Left lung (tissue), 10 donors: ENCODE measurements around the gene TLR8. TPM values are rescaled to one million over a fixed set of nuclear protein-coding genes. Genes with fewer than 3 reads are reported as not detected.

ENCODE experiments used
- ATAC-seq: fragments of 200-7000 bp; cut with Tn5 transposase; one replicate; pipeline ENCODE4 v1.9.1; 2020; ENCODE audit warnings: moderate library complexity
- DNase-seq, 4 donors: peaks; one replicate each; pipeline ENCODE4 v3.0.0-alpha.2; 2013 to 2020
- H3K27ac ChIP-seq, 2 donors: fragments of 200-600 bp; sonication (generic) in 1 of 2; one replicate each; pipeline versions ENCODE4 v1.5.0 to v1.8.0; 2020 to 2021
- H3K27me3 ChIP-seq, 2 donors: fragments of 200-600 bp; sonication (generic) in 1 of 2; one replicate each; pipeline versions ENCODE4 v1.5.0 to v1.8.0; 2020 to 2021
- H3K36me3 ChIP-seq, 2 donors: fragments of 200-600 bp; sonication (generic) in 1 of 2; one replicate each; pipeline versions ENCODE4 v1.5.0 to v1.8.0; 2020 to 2021
- H3K4me1 ChIP-seq, 2 donors: fragments of 200-600 bp; one replicate each; pipeline ENCODE4 v1.8.0; 2021
- H3K4me3 ChIP-seq, 2 donors: fragments of 200-600 bp; sonication (generic) in 1 of 2; one replicate each; pipeline versions ENCODE4 v1.5.0 to v1.8.0; 2020 to 2021; ENCODE audit warnings: mild to moderate bottlenecking in 1 of 2
- H3K9me3 ChIP-seq, 2 donors: fragments of 200-600 bp; sonication (generic) in 1 of 2; one replicate each; pipeline versions ENCODE4 v1.5.0 to v1.8.0; 2020 to 2021
- CTCF ChIP-seq, 2 donors: fragments of 200-600 bp; sonication (generic) in 1 of 2; IDR thresholded peaks; one replicate each; pipeline versions ENCODE4 v1.5.0 to v1.8.0; 2021; ENCODE audit warnings: antibody characterized with exemption in 2 of 2
- intact Hi-C, 2 donors: fragments of 100-400 bp; cut with DNase I; formaldehyde crosslinking; loops; one replicate each; pipeline versions ENCODE4 v1.11.2 to v1.14.2; 2022
- polyA plus RNA-seq, 6 donors: library from polyadenylated mRNA; unstranded; fragments of 120-200 nt; gene quantifications; one replicate each; pipeline ENCODE4 v1.2.1, GENCODE V29; 2013; ENCODE audit not compliant: insufficient read length in 6 of 6
- total RNA-seq, 2 donors: library from RNA; stranded (reverse); fragmentation: NEBNext Ultra II Directional; extraction: Animal tissue kit (Norgen Biotek cat#: 25700); gene quantifications; one replicate each; pipeline ENCODE4 v1.2.1, GENCODE V29; 2021
- donor health status: DM: no; HTN: yes; CAD: no.
- donor health status: DM: no; HTN: no; CAD: no.

TLR8 gene
- total and polyA plus RNA-seq, 8 donors: 0.31 to 24.6 (median 0.53) TPM

- intact Hi-C loops: no loop called here
- Histone ChIP-seq H3K27ac (peak overlapping the region; percentile 77 to 94), H3K4me3 (peak overlapping the region in 1 of 2 donors; percentile 26), H3K36me3 (no peaks in the 10 kb centered on the region), H3K27me3 (no peaks in the 10 kb centered on the region), H3K9me3 (no peaks in the 10 kb centered on the region), H3K4me1 (peaks cover 10 to 35% of the 10 kb centered on the region in 2 donors)
- ATAC-seq (no peak), DNase-seq (no peak)
- no peak for TF ChIP-seq CTCF (IDR thresholded peaks at IDR 0.05)
These were observed 48.6 kb downstream of the TLR8 start for GRCh38 chrX:12954981-12955380.

- Histone ChIP-seq H3K4me1 (peaks cover 10 to 35% of the 10 kb centered on the region in 2 donors), H3K4me3 (peak overlapping the region in 1 of 2 donors; percentile 26), H3K27me3 (no peaks in the 10 kb centered on the region), H3K27ac (peak overlapping the region; percentile 77 to 94), H3K36me3 (no peaks in the 10 kb centered on the region), H3K9me3 (no peaks in the 10 kb centered on the region)
- no peak for TF ChIP-seq CTCF (IDR thresholded peaks at IDR 0.05)
- peak; percentile 82 for ATAC-seq
- intact Hi-C loops: no loop called here
- DNase-seq: peak in 2 of 4 donors; percentile 81 to 83
These were observed 49.7 kb downstream of the TLR8 start for GRCh38 chrX:12955882-12956703.

- DNase-seq (no peak), ATAC-seq (peak; percentile 72)
- Histone ChIP-seq H3K4me1 (peaks cover 10 to 31% of the 10 kb centered on the region in 2 donors), H3K27ac (peak overlapping the region; percentile 77 to 94), H3K4me3 (peak overlapping the region in 1 of 2 donors; percentile 26), H3K36me3 (no peaks in the 10 kb centered on the region), H3K27me3 (no peaks in the 10 kb centered on the region), H3K9me3 (no peaks in the 10 kb centered on the region)
- no peak for TF ChIP-seq CTCF (IDR thresholded peaks at IDR 0.05)
- intact Hi-C loops: no loop called here
These were observed 50.5 kb downstream of the TLR8 start for GRCh38 chrX:12956704-12957534.

GRCh38 chrX:12958059-12958458, 51.6 kb downstream of the TLR8 start:
- no peak overlapping the region for H3K4me3 ChIP-seq
- no peaks in the 10 kb centered on the region for H3K36me3 ChIP-seq
- intact Hi-C loops: no loop called here
- H3K27me3 ChIP-seq: no peaks in the 10 kb centered on the region
- H3K27ac ChIP-seq: peak overlapping the region in 1 of 2 donors; percentile 94
- no peak for TF ChIP-seq CTCF (IDR thresholded peaks at IDR 0.05)
- ATAC-seq: no peak
- no peak for DNase-seq
- H3K4me1 ChIP-seq: peaks cover 10 to 31% of the 10 kb centered on the region in 2 donors
- H3K9me3 ChIP-seq: no peaks in the 10 kb centered on the region

- Histone ChIP-seq H3K4me1 (peaks cover 10 to 31% of the 10 kb centered on the region in 2 donors), H3K27ac (no peak overlapping the region)
These were observed 52.0 kb downstream of the TLR8 start for GRCh38 chrX:12958461-12958860.

More at GRCh38 chrX:12958461-12958860, 52.0 kb downstream of the TLR8 start:
- DNase-seq (no peak), ATAC-seq (no peak)
- TF ChIP-seq CTCF (IDR thresholded peaks at IDR 0.05): no peak
- Histone ChIP-seq H3K27me3 (no peaks in the 10 kb centered on the region), H3K36me3 (no peaks in the 10 kb centered on the region), H3K9me3 (no peaks in the 10 kb centered on the region), H3K4me3 (no peak overlapping the region)
- intact Hi-C loops: no loop called here
